Body of pancreas (tissue), 4 donors: ENCODE results near the gene COPG2. TPM values are rescaled to one million over a fixed set of nuclear protein-coding genes. Genes with fewer than 3 reads are reported as not detected.
"Not testable (repeated sequence)": the region's sequence is repeated elsewhere in the genome, so short reads cannot be mapped to it uniquely, and the experiment has no call there.

Experiments used
- ATAC-seq: fragments of 150-250 bp; one replicate; pipeline ENCODE4 v1.9.1; 2016
- DNase-seq, 4 donors: peaks; one replicate each; pipeline ENCODE4 v3.0.0-alpha.2; 2019
- H3K27ac ChIP-seq, 4 donors: fragments of 200-600 bp; sonication (generic); 1 replicate in 3 of 4; 2 replicates in 1 of 4; pipeline versions ENCODE4 v1.5.1 to v1.6.1; 2016 to 2019; ENCODE audit warnings: mild to moderate bottlenecking in 1 of 4, mixed read lengths in 1 of 4, moderate library complexity in 1 of 4
- H3K27me3 ChIP-seq, 2 donors: fragments of 200-600 bp; sonication (generic); one replicate each; pipeline ENCODE4 v1.6.0; 2016; ENCODE audit warnings: mild to moderate bottlenecking in 1 of 2
- H3K36me3 ChIP-seq, 2 donors: fragments of 200-600 bp; sonication (generic); replicated peaks in 1 of 2; 2 replicates each; pipeline ENCODE4 v1.5.1; 2016; ENCODE audit warnings: low read depth in 2 of 2; ENCODE audit not compliant: insufficient read depth in 1 of 2
- H3K4me1 ChIP-seq: fragments of 200-600 bp; sonication (generic); one replicate; pipeline ENCODE4 v1.6.0; 2016
- H3K4me3 ChIP-seq, 2 donors: fragments of 200-600 bp; sonication (generic); 1 replicate in 1 of 2; 2 replicates in 1 of 2; pipeline ENCODE4 v1.5.1; 2016 to 2019
- H3K9me3 ChIP-seq, 3 donors: fragments of 200-600 bp; sonication (generic); 1 replicate in 2 of 3; 2 replicates in 1 of 3; pipeline ENCODE4 v1.5.1; 2016
- CTCF ChIP-seq, 7 experiments: fragments of 450-650 bp in 4 of 7; fragments of 200-600 bp in 3 of 7; sonication (generic) in 3 of 7; IDR thresholded peaks; one replicate each; pipeline ENCODE4 v1.5.1; 2016 to 2019; ENCODE audit warnings: antibody characterized with exemption in 7 of 7
- POLR2A ChIP-seq, 3 donors: fragments of 450-650 bp; IDR thresholded peaks; one replicate each; pipeline ENCODE4 v1.6.1; 2016; ENCODE audit warnings: antibody characterized with exemption in 3 of 3, mild to moderate bottlenecking in 2 of 3
- WGBS, 2 donors: methylation state at CpG; one replicate each; pipeline ENCODE4 v1.1.5; 2017; 5-methylcytosine and 5-hydroxymethylcytosine counted together
- intact Hi-C: fragments of 100-400 bp; cut with DNase I; formaldehyde crosslinking; loops from one replicate; pipeline ENCODE4 v1.15.1; 2023
- total RNA-seq, 2 donors: library from RNA; depleted of rRNA; stranded (reverse); fragments of >200 nt; gene quantifications; one replicate each; pipeline ENCODE4 v1.1.0, GENCODE V29; 2016

Gene COPG2
- total RNA-seq, 2 donors from 2014 or later, result 12.5 to 14.5 TPM

GRCh38 chr7:130701650-130702049 lies 33.1 kb upstream of the COPG2 start:
- ATAC-seq (no peak), DNase-seq (no peak)
- no peak overlapping the region for H3K4me3 ChIP-seq
- no peaks in the 10 kb centered on the region for H3K9me3 ChIP-seq
- no peaks in the 10 kb centered on the region for H3K36me3 ChIP-seq
- TF ChIP-seq CTCF (IDR thresholded peaks at IDR 0.05) (no peak), POLR2A (IDR thresholded peaks at IDR 0.05) (no peak)
- no peaks in the 10 kb centered on the region for H3K4me1 ChIP-seq
- intact Hi-C loops, result no loop called here
- WGBS, 2 donors, result 81 to 87% methylated on average over 2 of the region's 2 CpGs
- H3K27ac ChIP-seq, result no peak overlapping the region
- no peaks in the 10 kb centered on the region for H3K27me3 ChIP-seq

- no peak overlapping the region for H3K4me3 ChIP-seq
- H3K4me1 ChIP-seq, result no peaks in the 10 kb centered on the region
- H3K27ac ChIP-seq, result no peak overlapping the region
- intact Hi-C loops, result no loop called here
- DNase-seq (no peak), ATAC-seq (no peak)
- 82 to 92% methylated on average over 1 of the region's 1 CpG for WGBS, 2 donors
- no peaks in the 10 kb centered on the region for H3K27me3 ChIP-seq
- no peaks in the 10 kb centered on the region for H3K9me3 ChIP-seq
- no peaks in the 10 kb centered on the region for H3K36me3 ChIP-seq
- no peak for TF ChIP-seq CTCF (IDR thresholded peaks at IDR 0.05)
- no peak for TF ChIP-seq POLR2A (IDR thresholded peaks at IDR 0.05)
Observed at GRCh38 chr7:130700760-130701159, 32.2 kb upstream of the COPG2 start.

GRCh38 chr7:130699686-130700085 lies 31.1 kb upstream of the COPG2 start:
- no peaks in the 10 kb centered on the region for H3K9me3 ChIP-seq
- no peaks in the 10 kb centered on the region for H3K27me3 ChIP-seq
- WGBS, 2 donors, result 61% methylated on average over 4 of the region's 4 CpGs
- H3K4me1 ChIP-seq, result no peaks in the 10 kb centered on the region
- no peak for DNase-seq
- TF ChIP-seq CTCF (IDR thresholded peaks at IDR 0.05) (no peak), POLR2A (IDR thresholded peaks at IDR 0.05) (no peak)
- no peak for ATAC-seq
- no peaks in the 10 kb centered on the region for H3K36me3 ChIP-seq
- intact Hi-C loops, result no loop called here
- H3K27ac ChIP-seq, result no peak overlapping the region
- no peak overlapping the region for H3K4me3 ChIP-seq

- TF ChIP-seq POLR2A (IDR thresholded peaks at IDR 0.05), result no peak
- no peak for TF ChIP-seq CTCF (IDR thresholded peaks at IDR 0.05)
- no peaks in the 10 kb centered on the region for H3K36me3 ChIP-seq
- WGBS, 2 donors, result 62 to 75% methylated on average over 2 of the region's 2 CpGs
- ATAC-seq (no peak), DNase-seq (no peak)
- H3K4me1 ChIP-seq, result no peaks in the 10 kb centered on the region
- H3K4me3 ChIP-seq, result no peak overlapping the region
- no peaks in the 10 kb centered on the region for H3K9me3 ChIP-seq
- intact Hi-C loops, result no loop called here
- no peaks in the 10 kb centered on the region for H3K27me3 ChIP-seq
- no peak overlapping the region for H3K27ac ChIP-seq
Observed at GRCh38 chr7:130697820-130698219, 29.3 kb upstream of the COPG2 start.

- ATAC-seq, result no peak
- Histone ChIP-seq H3K4me3 (no peak overlapping the region), H3K27me3 (no peaks in the 10 kb centered on the region), H3K36me3 (no peaks in the 10 kb centered on the region), H3K27ac (no peak overlapping the region), H3K9me3 (no peaks in the 10 kb centered on the region), H3K4me1 (no peaks in the 10 kb centered on the region)
- TF ChIP-seq CTCF (IDR thresholded peaks at IDR 0.05) (peak in 6 of 7 experiments; percentile 19 to 67 (median 48)), POLR2A (IDR thresholded peaks at IDR 0.05) (no peak)
- intact Hi-C loops, result no loop called here
- 42 to 47% methylated on average over 2 of the region's 2 CpGs for WGBS, 2 donors
- DNase-seq, result no peak
Observed at GRCh38 chr7:130695840-130696239, 27.3 kb upstream of the COPG2 start.

GRCh38 chr7:130692396-130692795 lies 23.8 kb upstream of the COPG2 start:
- intact Hi-C loops, H3K27me3 ChIP-seq, ATAC-seq: not testable (repeated sequence)

More at GRCh38 chr7:130692396-130692795, 23.8 kb upstream of the COPG2 start:
- H3K27ac ChIP-seq, H3K4me1 ChIP-seq, DNase-seq, H3K4me3 ChIP-seq, H3K36me3 ChIP-seq, H3K9me3 ChIP-seq: not testable (repeated sequence)
- WGBS, 2 donors, result 67 to 76% methylated on average over 1 of the region's 1 CpG
